PC-9 (cell line): ENCODE results near the gene MED13L. TPM values are rescaled to one million over a fixed set of nuclear protein-coding genes. Genes with fewer than 3 reads are reported as not detected.

Source experiments
- BruUV-seq: library from RNA; stranded (reverse); fragments of 400-500 nt; replicated peaks from 2 replicates; lab custom pipeline; 2021; lab: Mats Ljungman, UMichigan
- CTCF ChIA-PET: fragments of 300-600 bp; sonication (Branson Sonifier 250); formaldehyde crosslinking; loops from one replicate; lab custom pipeline; 2022; ENCODE audit warnings: antibody characterized with exemption; lab: Charles Lee
- POLR2A ChIA-PET: fragments of 300-600 bp; sonication (Branson Sonifier 250); formaldehyde crosslinking; loops from one replicate; lab custom pipeline; 2022; ENCODE audit warnings: antibody characterized with exemption; ENCODE audit not compliant: unreplicated experiment; lab: Charles Lee
- DNase-seq, 2 experiments: peaks; one replicate each; pipeline versions ENCODE4 v3.0.0 to v3.0.0-alpha.2; 2015 to 2022; ENCODE audit warnings: mixed read lengths in 1 of 2
- H2AFZ ChIP-seq: fragments of 200-600 bp; sonication (generic); 2 replicates; pipeline ENCODE4 v1.8.1; 2017; ENCODE audit warnings: antibody characterized with exemption
- H3F3A ChIP-seq: fragments of 200-600 bp; sonication (generic); 2 replicates; pipeline ENCODE4 v1.8.1; 2017; ENCODE audit warnings: antibody characterized with exemption, mild to moderate bottlenecking, low read depth; ENCODE audit not compliant: insufficient read depth
- H3K27ac ChIP-seq: fragments of 200-600 bp; sonication (generic); 2 replicates; pipeline ENCODE4 v1.6.1; 2016; ENCODE audit warnings: mixed run types
- H3K27me3 ChIP-seq: fragments of 200-600 bp; sonication (generic); 2 replicates; pipeline ENCODE4 v1.6.1; 2016; ENCODE audit warnings: low read depth, mixed run types; ENCODE audit not compliant: insufficient read depth
- H3K36me3 ChIP-seq: fragments of 200-600 bp; sonication (generic); 2 replicates; pipeline ENCODE4 v1.6.1; 2016; ENCODE audit warnings: low read depth, mixed run types
- H3K4me1 ChIP-seq: fragments of 200-600 bp; sonication (generic); replicated peaks from 2 replicates; pipeline ENCODE4 v1.6.1; 2016; ENCODE audit warnings: mixed run types; ENCODE audit not compliant: insufficient read depth
- H3K4me2 ChIP-seq: fragments of 200-600 bp; sonication (generic); 2 replicates; pipeline ENCODE4 v1.6.1; 2017; ENCODE audit warnings: mixed run types
- H3K4me3 ChIP-seq: fragments of 200-600 bp; sonication (generic); 2 replicates; pipeline ENCODE4 v1.6.1; 2016; ENCODE audit warnings: mixed run types
- H3K79me2 ChIP-seq: fragments of 200-600 bp; sonication (generic); 2 replicates; pipeline ENCODE4 v1.6.1; 2017; ENCODE audit warnings: low read depth, mixed run types
- H3K9me2 ChIP-seq: fragments of 200-600 bp; sonication (generic); 2 replicates; pipeline ENCODE4 v1.8.1; 2017; ENCODE audit warnings: mild to moderate bottlenecking; ENCODE audit not compliant: insufficient read depth
- H3K9me3 ChIP-seq: fragments of 200-600 bp; sonication (generic); 2 replicates; pipeline ENCODE4 v1.8.1; 2016; ENCODE audit warnings: low read depth; ENCODE audit not compliant: insufficient read depth
- H4K20me1 ChIP-seq: fragments of 200-600 bp; sonication (generic); 2 replicates; pipeline ENCODE4 v1.8.1; 2017; ENCODE audit not compliant: insufficient read depth
- CTCF ChIP-seq: fragments of 200-600 bp; sonication (generic); conservative IDR thresholded peaks from 2 replicates; pipeline ENCODE4 v1.6.1; 2017; ENCODE audit warnings: mixed run types, antibody characterized with exemption, mild to moderate bottlenecking, moderate library complexity
- EZH2 ChIP-seq: fragments of 200-600 bp; sonication (generic); IDR thresholded peaks from 2 replicates; pipeline ENCODE4 v1.8.0; 2017; ENCODE audit warnings: antibody characterized with exemption, low read depth
- intact Hi-C: fragments of 100-400 bp; cut with micrococcal nuclease; formaldehyde crosslinking; loops from one replicate; pipeline ENCODE4 v1.10.0; 2022; ENCODE audit not compliant: unreplicated experiment
- total RNA-seq: library from RNA; stranded (reverse); gene quantifications from 2 replicates; pipeline ENCODE4 v1.2.3, GENCODE V29; 2021

Gene MED13L
- total RNA-seq, 1 experiment from 2014 or later = 89.5 TPM

- Histone ChIP-seq H3K4me3 (no peak overlapping the region), H3K79me2 (peaks cover 98% of the 10 kb centered on the region), H3K27me3 (no peaks in the 10 kb centered on the region), H3K9me3 (peaks cover 4% of the 10 kb centered on the region), H4K20me1 (peaks cover 51% of the 10 kb centered on the region), H3F3A (peaks cover 24% of the 10 kb centered on the region), H3K27ac (no peak overlapping the region), H2AFZ (no peak overlapping the region), H3K9me2 (no peaks in the 10 kb centered on the region), H3K36me3 (peaks cover 3% of the 10 kb centered on the region; the same call in 1 of the 2 replicates), H3K4me2 (no peak overlapping the region), H3K4me1 (peaks cover 8% of the 10 kb centered on the region; the same call in 1 of the 2 replicates)
- ChIA-PET CTCF (no interaction called here), POLR2A (no interaction called here)
- intact Hi-C loops = no loop called here
- TF ChIP-seq EZH2 = no peak
- no peak for TF ChIP-seq CTCF
- no TSS peak for BruUV-seq
- no peak for DNase-seq
Observed at GRCh38 chr12:116245189-116245588, 32.3 kb downstream of the MED13L start.

GRCh38 chr12:116244474-116245090 is 32.9 kb downstream of the MED13L start:
- no peak overlapping the region for H3K27ac ChIP-seq
- DNase-seq = no peak
- no peaks in the 10 kb centered on the region for H3K36me3 ChIP-seq
- no peaks in the 10 kb centered on the region for H3K9me2 ChIP-seq
- no peaks in the 10 kb centered on the region; the same call in 1 of the 2 replicates for H3K9me3 ChIP-seq
- ChIA-PET CTCF (no interaction called here), POLR2A (no interaction called here)
- no peak overlapping the region for H3K4me3 ChIP-seq
- H3F3A ChIP-seq = peaks cover 24% of the 10 kb centered on the region
- H3K4me2 ChIP-seq = no peak overlapping the region
- peaks cover 8% of the 10 kb centered on the region; the same call in 1 of the 2 replicates for H3K4me1 ChIP-seq
- intact Hi-C loops = no loop called here
- no TSS peak for BruUV-seq
- no peaks in the 10 kb centered on the region for H3K27me3 ChIP-seq
- H4K20me1 ChIP-seq = peaks cover 57% of the 10 kb centered on the region
- TF ChIP-seq CTCF = no peak
- TF ChIP-seq EZH2 = no peak
- H2AFZ ChIP-seq = no peak overlapping the region
- H3K79me2 ChIP-seq = peaks cover 98% of the 10 kb centered on the region

GRCh38 chr12:116244001-116244400 is 33.5 kb downstream of the MED13L start:
- H3K9me2 ChIP-seq = no peaks in the 10 kb centered on the region
- peaks cover 8% of the 10 kb centered on the region; the same call in 1 of the 2 replicates for H3K4me1 ChIP-seq
- intact Hi-C loops = no loop called here
- ChIA-PET POLR2A (no interaction called here), CTCF (no interaction called here)
- H3K4me3 ChIP-seq = no peak overlapping the region
- H3K36me3 ChIP-seq = no peaks in the 10 kb centered on the region
- peaks cover 98% of the 10 kb centered on the region for H3K79me2 ChIP-seq
- no peak overlapping the region for H3K27ac ChIP-seq
- TF ChIP-seq CTCF (no peak), EZH2 (no peak)
- no peak for DNase-seq
- no peak overlapping the region for H2AFZ ChIP-seq
- no peaks in the 10 kb centered on the region for H3K27me3 ChIP-seq
- no peaks in the 10 kb centered on the region; the same call in 1 of the 2 replicates for H3K9me3 ChIP-seq
- H4K20me1 ChIP-seq = peaks cover 60% of the 10 kb centered on the region
- H3K4me2 ChIP-seq = no peak overlapping the region
- peaks cover 24% of the 10 kb centered on the region for H3F3A ChIP-seq
- BruUV-seq = no TSS peak
